ENCODE data around the gene MIPOL1. TPM values are rescaled to one million over a fixed set of nuclear protein-coding genes. Genes with fewer than 3 reads are reported as not detected.

MIPOL1 gene
- total RNA-seq, 1 experiment from 2014 or later = 13.1 TPM

DNA sequence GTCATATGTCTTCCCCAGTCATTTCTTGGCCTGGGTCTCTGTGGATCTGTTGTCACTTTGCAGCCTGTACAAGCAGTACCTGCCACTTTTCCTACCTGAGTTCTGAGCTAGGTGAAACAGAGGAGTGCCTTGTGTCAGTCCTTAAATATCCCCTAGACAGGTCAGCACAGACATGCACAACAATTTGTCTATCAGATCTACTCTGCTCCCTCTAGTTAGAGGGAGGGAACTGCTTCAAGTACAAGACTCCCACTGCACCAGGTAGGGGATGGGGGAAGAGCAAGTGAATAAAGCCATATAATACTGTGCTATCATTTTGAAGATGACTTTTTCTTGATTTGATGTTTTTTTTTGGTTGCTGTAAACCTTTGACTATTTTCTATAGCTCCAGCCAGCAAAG lies 39.4 kb downstream of the MIPOL1 start:
- no peaks in the 10 kb centered on the region for H3K79me2 ChIP-seq (ENCODE audit: low read depth)
- no peaks in the 10 kb centered on the region for H4K20me1 ChIP-seq (ENCODE audit: insufficient read depth)
- intact Hi-C loops (cut with micrococcal nuclease; ENCODE audit: unreplicated experiment) = loop anchor here (10.0 kb wide), 1 partner anchor 1778 kb away; no protein-coding TSS in a partner anchor
- no peak overlapping the region for H2AFZ ChIP-seq
- H3K9me3 ChIP-seq (ENCODE audit: insufficient read depth, low read depth) = no peaks in the 10 kb centered on the region
- H3K27ac ChIP-seq = no peak overlapping the region
- H3K4me3 ChIP-seq = no peak overlapping the region
- no peak overlapping the region for H3K4me2 ChIP-seq
- CTCF ChIA-PET = interaction anchor here (0.6 kb wide), 2 partner anchors 192 to 653 kb away, joined by 4 read pairs; no protein-coding TSS in a partner anchor
- no peaks in the 10 kb centered on the region for H3K36me3 ChIP-seq (ENCODE audit: low read depth)
- BruUV-seq (replicated peaks) = no TSS peak
- no peaks in the 10 kb centered on the region for H3K9me2 ChIP-seq (ENCODE audit: insufficient read depth)
- no peaks in the 10 kb centered on the region for H3K27me3 ChIP-seq (ENCODE audit: insufficient read depth, low read depth)
- no peak for DNase-seq
- no peaks in the 10 kb centered on the region for H3K4me1 ChIP-seq (replicated peaks; ENCODE audit: insufficient read depth)
- TF ChIP-seq, protein P1, sequence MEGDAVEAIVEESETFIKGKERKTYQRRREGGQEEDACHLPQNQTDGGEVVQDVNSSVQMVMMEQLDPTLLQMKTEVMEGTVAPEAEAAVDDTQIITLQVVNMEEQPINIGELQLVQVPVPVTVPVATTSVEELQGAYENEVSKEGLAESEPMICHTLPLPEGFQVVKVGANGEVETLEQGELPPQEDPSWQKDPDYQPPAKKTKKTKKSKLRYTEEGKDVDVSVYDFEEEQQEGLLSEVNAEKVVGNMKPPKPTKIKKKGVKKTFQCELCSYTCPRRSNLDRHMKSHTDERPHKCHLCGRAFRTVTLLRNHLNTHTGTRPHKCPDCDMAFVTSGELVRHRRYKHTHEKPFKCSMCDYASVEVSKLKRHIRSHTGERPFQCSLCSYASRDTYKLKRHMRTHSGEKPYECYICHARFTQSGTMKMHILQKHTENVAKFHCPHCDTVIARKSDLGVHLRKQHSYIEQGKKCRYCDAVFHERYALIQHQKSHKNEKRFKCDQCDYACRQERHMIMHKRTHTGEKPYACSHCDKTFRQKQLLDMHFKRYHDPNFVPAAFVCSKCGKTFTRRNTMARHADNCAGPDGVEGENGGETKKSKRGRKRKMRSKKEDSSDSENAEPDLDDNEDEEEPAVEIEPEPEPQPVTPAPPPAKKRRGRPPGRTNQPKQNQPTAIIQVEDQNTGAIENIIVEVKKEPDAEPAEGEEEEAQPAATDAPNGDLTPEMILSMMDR (conservative IDR thresholded peaks at IDR 0.05) = no peak
- no peak for TF ChIP-seq EZH2 (IDR thresholded peaks at IDR 0.05; ENCODE audit: low read depth)
- POLR2A ChIA-PET (ENCODE audit: unreplicated experiment) = interaction anchor here (0.7 kb wide), 1 partner anchor 432 kb away, joined by 3 read pairs; no protein-coding TSS in a partner anchor
- H3F3A ChIP-seq (ENCODE audit: insufficient read depth, low read depth) = no peaks in the 10 kb centered on the region

DNA sequence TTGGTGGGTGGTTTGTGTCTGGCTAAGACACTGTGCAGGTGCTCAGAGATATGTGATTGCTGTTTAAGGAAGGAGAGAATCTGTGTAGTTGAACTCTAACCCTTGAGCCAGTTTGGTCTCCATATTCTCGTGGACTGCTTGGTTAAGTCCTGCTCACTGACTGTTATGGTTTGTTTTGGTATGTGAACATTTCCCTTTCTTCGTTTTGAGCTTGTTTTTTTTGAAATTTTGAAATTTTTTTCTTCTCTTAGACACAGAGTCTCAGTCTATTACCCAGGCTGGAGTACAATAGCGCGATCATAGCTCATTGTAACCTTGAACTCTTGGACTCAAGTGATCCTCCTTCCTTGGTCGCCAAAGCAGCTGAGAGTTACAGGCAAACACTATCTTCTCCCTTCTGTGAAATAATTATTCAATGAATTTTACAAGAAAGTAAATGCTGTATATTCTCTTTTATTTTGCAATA lies 40.0 kb downstream of the MIPOL1 start:
- Histone ChIP-seq H3K27ac (no peak overlapping the region), H3K27me3 (ENCODE audit: insufficient read depth, low read depth) (no peaks in the 10 kb centered on the region), H3F3A (ENCODE audit: insufficient read depth, low read depth) (no peaks in the 10 kb centered on the region), H3K79me2 (ENCODE audit: low read depth) (no peaks in the 10 kb centered on the region), H3K9me3 (ENCODE audit: insufficient read depth, low read depth) (no peaks in the 10 kb centered on the region), H3K9me2 (ENCODE audit: insufficient read depth) (no peaks in the 10 kb centered on the region), H3K36me3 (ENCODE audit: low read depth) (no peaks in the 10 kb centered on the region), H3K4me1 (replicated peaks; ENCODE audit: insufficient read depth) (no peaks in the 10 kb centered on the region), H3K4me2 (no peak overlapping the region), H3K4me3 (no peak overlapping the region), H2AFZ (no peak overlapping the region), H4K20me1 (ENCODE audit: insufficient read depth) (no peaks in the 10 kb centered on the region)
- BruUV-seq (replicated peaks) = no TSS peak
- ChIA-PET CTCF (no interaction called here), POLR2A (ENCODE audit: unreplicated experiment) (no interaction called here)
- TF ChIP-seq EZH2 (IDR thresholded peaks at IDR 0.05; ENCODE audit: low read depth) = no peak
- TF ChIP-seq, protein P1 (conservative IDR thresholded peaks at IDR 0.05) = no peak
- no peak for DNase-seq
- intact Hi-C loops (cut with micrococcal nuclease; ENCODE audit: unreplicated experiment) = loop anchor here (10.0 kb wide), 1 partner anchor 1777 kb away; no protein-coding TSS in a partner anchor

GRCh38 chr14:37241198-37241597 lies 43.5 kb downstream of the MIPOL1 start:
- no peaks in the 10 kb centered on the region for H3K27me3 ChIP-seq (ENCODE audit: insufficient read depth, low read depth)
- no peaks in the 10 kb centered on the region for H4K20me1 ChIP-seq (ENCODE audit: insufficient read depth)
- no peaks in the 10 kb centered on the region for H3K9me2 ChIP-seq (ENCODE audit: insufficient read depth)
- no peak for TF ChIP-seq EZH2 (IDR thresholded peaks at IDR 0.05; ENCODE audit: low read depth)
- TF ChIP-seq, protein P1 (conservative IDR thresholded peaks at IDR 0.05) = no peak
- ChIA-PET CTCF (no interaction called here), POLR2A (ENCODE audit: unreplicated experiment) (no interaction called here)
- H3K36me3 ChIP-seq (ENCODE audit: low read depth) = no peaks in the 10 kb centered on the region
- no peak overlapping the region for H2AFZ ChIP-seq
- H3K9me3 ChIP-seq (ENCODE audit: insufficient read depth, low read depth) = no peaks in the 10 kb centered on the region
- H3F3A ChIP-seq (ENCODE audit: insufficient read depth, low read depth) = no peaks in the 10 kb centered on the region
- no peak overlapping the region for H3K27ac ChIP-seq
- H3K79me2 ChIP-seq (ENCODE audit: low read depth) = peaks cover 4% of the 10 kb centered on the region; the same call in 1 of the 2 replicates
- intact Hi-C loops (cut with micrococcal nuclease; ENCODE audit: unreplicated experiment) = loop anchor here (10.0 kb wide), 2 partner anchors 474 to 1634 kb away; no protein-coding TSS in a partner anchor
- H3K4me2 ChIP-seq = no peak overlapping the region
- no TSS peak for BruUV-seq (replicated peaks)
- no peak overlapping the region for H3K4me3 ChIP-seq
- no peaks in the 10 kb centered on the region for H3K4me1 ChIP-seq (replicated peaks; ENCODE audit: insufficient read depth)
- no peak for DNase-seq
